Naive thymus-derived CD4-positive, alpha-beta T cell (primary cell): ENCODE results near the gene MINK1. TPM values are rescaled to one million over a fixed set of nuclear protein-coding genes. Genes with fewer than 3 reads are reported as not detected.

Experiments
- ATAC-seq: fragments of 150-1000 bp; cut with Tn5 transposase; 2 replicates; pipeline ENCODE4 v1.10.0; 2021; ENCODE audit warnings: mild to moderate bottlenecking, moderate library complexity
- CTCF ChIA-PET: fragments of 350-600 bp; sonication (Branson Sonifier 250); formaldehyde crosslinking; loops from one replicate; lab custom pipeline; 2021; ENCODE audit warnings: antibody characterized with exemption; lab: Charles Lee
- POLR2A ChIA-PET: fragments of 350-600 bp; sonication (Branson Sonifier 250); formaldehyde crosslinking; loops from one replicate; lab custom pipeline; 2021; ENCODE audit warnings: antibody characterized with exemption, inconsistent platforms; lab: Charles Lee
- DNase-seq, 9 donors: peaks; one replicate each; pipeline versions ENCODE4 v3.0.0 to v3.0.0-alpha.2; 2020 to 2022; ENCODE audit warnings: mixed read lengths in 1 of 9
- H3K27ac ChIP-seq: one replicate; pipeline ENCODE4 v1.7.0; 2013; ENCODE audit warnings: mild to moderate bottlenecking, low read depth, low read length, moderate library complexity
- H3K27me3 ChIP-seq, 2 donors: one replicate each; pipeline ENCODE4 v1.7.0; 2013; ENCODE audit warnings: low read length in 2 of 2, mild to moderate bottlenecking in 2 of 2, moderate library complexity in 2 of 2; ENCODE audit not compliant: control insufficient read depth in 2 of 2, insufficient read depth in 2 of 2
- H3K36me3 ChIP-seq, 3 experiments: 1 replicate in 2 of 3; 2 replicates in 1 of 3; pipeline ENCODE4 v1.7.0; 2013; ENCODE audit warnings: low read length in 3 of 3, mild to moderate bottlenecking in 3 of 3, moderate library complexity in 1 of 3; ENCODE audit not compliant: insufficient read depth in 3 of 3, control insufficient read depth in 2 of 3
- H3K4me1 ChIP-seq, 2 donors: one replicate each; pipeline ENCODE4 v1.7.0; 2013; ENCODE audit warnings: low read length in 2 of 2, mild to moderate bottlenecking in 2 of 2, moderate library complexity in 1 of 2; ENCODE audit not compliant: control insufficient read depth in 2 of 2, insufficient read depth in 2 of 2
- H3K4me3 ChIP-seq: 2 replicates; pipeline ENCODE4 v1.7.0; 2013; ENCODE audit warnings: mild to moderate bottlenecking, low read length
- H3K9me3 ChIP-seq, 3 experiments: 1 replicate in 2 of 3; 2 replicates in 1 of 3; pipeline ENCODE4 v1.7.0; 2013; ENCODE audit warnings: low read length in 3 of 3; ENCODE audit not compliant: control insufficient read depth in 2 of 3
- H3K27ac Mint-ChIP-seq, 9 donors: one replicate each; pipeline ENCODE4 v1.8.0; 2020 to 2022; ENCODE audit warnings: mixed read lengths in 9 of 9, mild to moderate bottlenecking in 8 of 9, moderate library complexity in 5 of 9, inconsistent platforms in 2 of 9
- H3K27me3 Mint-ChIP-seq, 5 donors: one replicate each; pipeline ENCODE4 v1.8.0; 2021 to 2022; ENCODE audit warnings: mixed read lengths in 5 of 5, mild to moderate bottlenecking in 1 of 5
- H3K36me3 Mint-ChIP-seq, 5 donors: one replicate each; pipeline ENCODE4 v1.8.0; 2020 to 2022; ENCODE audit warnings: mixed read lengths in 5 of 5, mild to moderate bottlenecking in 3 of 5, inconsistent platforms in 1 of 5
- H3K4me1 Mint-ChIP-seq, 7 donors: one replicate each; pipeline ENCODE4 v1.8.0; 2020 to 2022; ENCODE audit warnings: mixed read lengths in 7 of 7, mild to moderate bottlenecking in 3 of 7, inconsistent platforms in 1 of 7
- H3K4me3 Mint-ChIP-seq, 10 donors: one replicate each; pipeline ENCODE4 v1.8.0; 2020 to 2022; ENCODE audit warnings: mild to moderate bottlenecking in 10 of 10, mixed read lengths in 10 of 10, moderate library complexity in 6 of 10, inconsistent platforms in 2 of 10
- H3K9me3 Mint-ChIP-seq, 11 donors: one replicate each; pipeline ENCODE4 v1.8.0; 2020 to 2022; ENCODE audit warnings: mixed read lengths in 11 of 11, mild to moderate bottlenecking in 4 of 11, inconsistent platforms in 1 of 11, moderate library complexity in 1 of 11
- intact Hi-C, 2 donors: fragments of 100-400 bp; cut with micrococcal nuclease; formaldehyde crosslinking; loops; one replicate each; pipeline ENCODE4 v1.15.1; 2023
- polyA plus RNA-seq, 2 donors: library from polyadenylated mRNA; unstranded; fragments of 300-500 nt; fragmentation: Illumina TruSeq; gene quantifications; one replicate each; pipeline ENCODE4 v1.2.3, GENCODE V29; 2021
- total RNA-seq, 6 experiments: library from RNA in 5 of 6; stranded (reverse) in 5 of 6; gene quantifications; 1 replicate in 5 of 6; 2 replicates in 1 of 6; pipeline ENCODE4 v1.2.3 and lab custom pipeline; 2021 to 2026

MINK1 gene
- total and polyA plus RNA-seq, 7 experiments from 2014 or later: 8.3 to 142 (median 102) TPM

- Histone ChIP-seq H3K36me3 (peaks cover 0 to 19% (median 0%) of the 10 kb centered on the region in 3 experiments), H3K27ac (peak overlapping the region; percentile 84), H3K27me3 (no peaks in the 10 kb centered on the region), H3K9me3 (no peaks in the 10 kb centered on the region), H3K4me3 (peak overlapping the region; percentile 76), H3K4me1 (peaks cover 7% of the 10 kb centered on the region in 2 donors)
- H3K4me3 Mint-ChIP-seq: peak overlapping the region; percentile 96 to 100 (median 99)
- H3K36me3 Mint-ChIP-seq: peaks cover 0 to 15% (median 4%) of the 10 kb centered on the region in 5 donors
- peaks cover 0 to 6% (median 0%) of the 10 kb centered on the region in 5 donors for H3K27me3 Mint-ChIP-seq
- H3K27ac Mint-ChIP-seq: peak overlapping the region; percentile 90 to 99 (median 96)
- DNase-seq: peak in 1 of 9 donors; percentile 43
- no peaks in the 10 kb centered on the region for H3K9me3 Mint-ChIP-seq
- ChIA-PET POLR2A (interaction anchor here (0.9 to 2.7 kb wide), 9 partner anchors 10 to 171 kb away, joined by 3 to 16 read pairs (median 3); partner anchors contain the start of genes ARRB2, PLD2, RNF167 and SLC25A11), CTCF (interaction anchor here (0.6 kb wide), 1 partner anchor 87 kb away, joined by 3 read pairs; no protein-coding TSS in a partner anchor)
- no peak for ATAC-seq
- intact Hi-C loops: loop anchor here (1.0 to 2.0 kb wide), 6 partner anchors 11 to 430 kb away; partner anchors contain the start of genes MED11 (in 2 of the 2), MINK1 (in 2 of the 2), PLD2 (in 2 of the 2) and ARRB2 (in 1 of the 2)
- H3K4me1 Mint-ChIP-seq: peaks cover 12 to 14% (median 13%) of the 10 kb centered on the region in 7 donors
Observed at GRCh38 chr17:4796552-4796920, 36.6 kb upstream of the MINK1 start.

- Histone ChIP-seq H3K9me3 (no peaks in the 10 kb centered on the region), H3K36me3 (peaks cover 0 to 19% (median 0%) of the 10 kb centered on the region in 3 experiments), H3K27me3 (no peaks in the 10 kb centered on the region), H3K27ac (no peak overlapping the region), H3K4me1 (peaks cover 7% of the 10 kb centered on the region in 2 donors), H3K4me3 (no peak overlapping the region)
- peak overlapping the region in 2 of 9 donors; percentile 25 to 34 for H3K27ac Mint-ChIP-seq
- ATAC-seq (no peak), DNase-seq (no peak)
- peaks cover 0 to 15% (median 4%) of the 10 kb centered on the region in 5 donors for H3K36me3 Mint-ChIP-seq
- CTCF ChIA-PET: no interaction called here
- H3K9me3 Mint-ChIP-seq: no peaks in the 10 kb centered on the region
- intact Hi-C loops: no loop called here
- H3K27me3 Mint-ChIP-seq: peaks cover 0 to 2% (median 0%) of the 10 kb centered on the region in 5 donors
- POLR2A ChIA-PET: interaction anchor here (1.0 kb wide), 1 partner anchor 10 kb away, joined by 3 read pairs; no protein-coding TSS in a partner anchor
- peaks cover 11 to 14% (median 12%) of the 10 kb centered on the region in 7 donors for H3K4me1 Mint-ChIP-seq
- peak overlapping the region in 1 of 10 donors; percentile 23 for H3K4me3 Mint-ChIP-seq
Observed at GRCh38 chr17:4800462-4801196, 32.5 kb upstream of the MINK1 start.

- intact Hi-C loops: no loop called here
- Mint-ChIP-seq H3K4me3 (no peak within 1 kb of the TSS), H3K4me1 (peaks cover 0 to 10% (median 7%) of the 10 kb centered on the region in 7 donors), H3K27ac (no peak within 1 kb of the TSS), H3K9me3 (no peaks in the 10 kb centered on the region), H3K36me3 (peaks cover 0 to 13% (median 4%) of the 10 kb centered on the region in 5 donors), H3K27me3 (peaks cover 0 to 7% (median 0%) of the 10 kb centered on the region in 5 donors)
- CTCF ChIA-PET: no interaction called here
- DNase-seq: no peak
- H3K4me1 ChIP-seq: peaks cover 0 to 5% of the 10 kb centered on the region in 2 donors
- peaks cover 0 to 18% (median 0%) of the 10 kb centered on the region in 3 experiments for H3K36me3 ChIP-seq
- H3K4me3 ChIP-seq: no peak within 1 kb of the TSS
- POLR2A ChIA-PET: no interaction called here
- no peak within 1 kb of the TSS for H3K27ac ChIP-seq
- ATAC-seq: no peak
- H3K9me3 ChIP-seq: no peaks in the 10 kb centered on the region
- no peaks in the 10 kb centered on the region for H3K27me3 ChIP-seq
Observed at GRCh38 chr17:4802228-4802627, 30.9 kb upstream of the MINK1 start, which contains the start of gene C17orf114. Gene C17orf114 (minus strand): TSS chr17:4802328.

- ATAC-seq (no peak), DNase-seq (no peak)
- Mint-ChIP-seq H3K9me3 (no peaks in the 10 kb centered on the region), H3K27ac (peak overlapping the region in 4 of 9 donors; percentile 39 to 65 (median 55)), H3K27me3 (peaks cover 0 to 7% (median 0%) of the 10 kb centered on the region in 5 donors), H3K4me1 (peaks cover 7 to 23% (median 19%) of the 10 kb centered on the region in 7 donors), H3K36me3 (peaks cover 0 to 11% (median 5%) of the 10 kb centered on the region in 5 donors), H3K4me3 (peak overlapping the region; percentile 71 to 85 (median 79))
- Histone ChIP-seq H3K27ac (peak overlapping the region; percentile 53), H3K36me3 (peaks cover 0 to 6% (median 0%) of the 10 kb centered on the region in 3 experiments), H3K9me3 (no peaks in the 10 kb centered on the region), H3K27me3 (no peaks in the 10 kb centered on the region), H3K4me1 (peaks cover 0 to 5% of the 10 kb centered on the region in 2 donors), H3K4me3 (peak overlapping the region; percentile 21)
- ChIA-PET POLR2A (interaction anchor here (0.6 to 3.3 kb wide), 9 partner anchors 10 to 137 kb away, joined by 3 to 16 read pairs (median 5); partner anchors contain the start of genes ARRB2, MED11, PELP1 and PSMB6), CTCF (no interaction called here)
- intact Hi-C loops: loop anchor here (2.0 to 5.0 kb wide), 2 partner anchors 81 to 82 kb away; no protein-coding TSS in a partner anchor
Observed at GRCh38 chr17:4806456-4806776, 26.7 kb upstream of the MINK1 start.

GRCh38 chr17:4806777-4807604 lies 26.1 kb upstream of the MINK1 start, which contains the start of gene PLD2:
Gene PLD2 (plus strand): TSS chr17:4807152. CDS start chr17:4807773, 621 bp downstream.
- peaks cover 0 to 11% (median 5%) of the 10 kb centered on the region in 5 donors for H3K36me3 Mint-ChIP-seq
- H3K27me3 ChIP-seq: no peaks in the 10 kb centered on the region
- peaks cover 0 to 7% (median 0%) of the 10 kb centered on the region in 5 donors for H3K27me3 Mint-ChIP-seq
- H3K4me3 ChIP-seq: peak within 1 kb of the TSS; percentile 47
- ChIA-PET POLR2A (interaction anchor here (0.6 to 3.3 kb wide), 9 partner anchors 10 to 136 kb away, joined by 3 to 16 read pairs (median 5); partner anchors contain the start of genes ARRB2, MED11, PELP1 and PSMB6), CTCF (no interaction called here)
- DNase-seq: peak; percentile 71 to 95 (median 80)
- H3K4me3 Mint-ChIP-seq: peak within 1 kb of the TSS; percentile 71 to 88 (median 80)
- peak within 1 kb of the TSS; percentile 79 for H3K27ac ChIP-seq
- no peaks in the 10 kb centered on the region for H3K9me3 ChIP-seq
- intact Hi-C loops: loop anchor here (1.0 to 5.0 kb wide), 7 partner anchors 11 to 97 kb away; partner anchors contain the start of genes MED11 (in 2 of the 2), MINK1 (in 2 of the 2), PSMB6 (in 2 of the 2) and ARRB2 (in 1 of the 2)
- ATAC-seq: peak; percentile 100
- no peaks in the 10 kb centered on the region for H3K9me3 Mint-ChIP-seq
- peaks cover 0 to 5% of the 10 kb centered on the region in 2 donors for H3K4me1 ChIP-seq
- H3K36me3 ChIP-seq: peaks cover 0 to 6% (median 0%) of the 10 kb centered on the region in 3 experiments
- peak within 1 kb of the TSS in 7 of 9 donors; percentile 48 to 78 (median 62) for H3K27ac Mint-ChIP-seq
- peaks cover 7 to 23% (median 19%) of the 10 kb centered on the region in 7 donors for H3K4me1 Mint-ChIP-seq
